ENCODE measurements around the gene SERPINB1. TPM values are rescaled to one million over a fixed set of nuclear protein-coding genes. Genes with fewer than 3 reads are reported as not detected.
A peak's percentile ranks its signal among the peaks of the same experiment; 100 is the strongest.
"Not testable (repeated sequence)": the region's sequence is repeated elsewhere in the genome, so short reads cannot be mapped to it uniquely, and the experiment has no call there.

SERPINB1 gene
- total and polyA plus RNA-seq, 9 of the 15 experiments (the other 6 are each of a cell fraction or from before 2014, with no cell fraction given), result 33.9 to 108 (median 63.8) TPM

DNA sequence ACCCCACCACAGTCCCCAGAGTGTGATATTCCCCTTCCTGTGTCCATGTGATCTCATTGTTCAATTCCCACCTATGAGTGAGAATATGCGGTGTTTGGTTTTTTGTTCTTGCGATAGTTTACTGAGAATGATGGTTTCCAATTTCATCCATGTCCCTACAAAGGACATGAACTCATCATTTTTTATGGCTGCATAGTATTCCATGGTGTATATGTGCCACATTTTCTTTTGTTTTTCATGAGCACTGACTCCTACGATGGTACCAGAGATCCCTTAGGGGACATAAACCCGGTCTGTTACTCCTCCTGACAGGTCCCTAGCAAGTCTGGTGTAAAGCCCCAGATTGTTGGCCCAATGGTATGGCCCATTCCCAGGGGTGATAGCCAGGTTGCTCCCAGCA is 40.0 kb downstream of the SERPINB1 start:
- intact Hi-C loops (cut with micrococcal nuclease); H3K27me3 ChIP-seq (ENCODE audit: control insufficient read depth in 2 of 2, insufficient read depth in 2 of 2, low read length in 2 of 2); ATAC-seq; in situ Hi-C loops (cut with MboI); FAIRE-seq; DNase-seq (ENCODE audit: extremely low read depth in 1 of 4, low spot score in 3 of 4); H3K36me3 ChIP-seq (ENCODE audit: control insufficient read depth, insufficient read depth, low read length); H3K4me2 ChIP-seq (ENCODE audit: insufficient read depth, low read length); H2AFZ ChIP-seq (ENCODE audit: low read depth, low read length); CTCF ChIA-PET (ENCODE audit: low intra/inter-chr PET ratio); H3K79me2 ChIP-seq (ENCODE audit: control insufficient read depth, insufficient read depth, low read length); H3K9ac ChIP-seq (ENCODE audit: insufficient read depth in 1 of 2, low read depth in 2 of 2, low read length in 2 of 2); H3K4me3 ChIP-seq; H4K20me1 ChIP-seq (replicated peaks; ENCODE audit: control insufficient read depth, insufficient read depth, low read length); H3K9me3 ChIP-seq (replicated peaks; ENCODE audit: control insufficient read depth, insufficient read depth, low read depth, low read length); H3K27ac ChIP-seq (ENCODE audit: extremely low read depth, low read depth, low read length); BruUV-seq (replicated peaks); H3K9me1 ChIP-seq (ENCODE audit: control insufficient read depth, insufficient read depth, low read length): not testable (repeated sequence)
- 20% methylated on average over 2 of the region's 4 CpGs for WGBS (ENCODE audit: insufficient coverage, low coverage, missing lambda C conversion rate)
- H3K4me1 ChIP-seq (replicated peaks in 1 of 2; ENCODE audit: control insufficient read depth in 2 of 2, insufficient read depth in 2 of 2, low read length in 2 of 2), result peaks cover 16 to 17% of the 10 kb centered on the region in 2 experiments
- POLR2A ChIA-PET, result interaction anchor here (0.7 kb wide), 1 partner anchor 41 kb away, joined by 3 read pairs; no protein-coding TSS in a partner anchor
- TF ChIP-seq BCOR (IDR thresholded peaks at IDR 0.05) (peak; percentile 84), SMARCA5 (IDR thresholded peaks at IDR 0.05) (peak; percentile 50; the same call in 1 of the 2 replicates), KDM1A (IDR thresholded peaks at IDR 0.05) (peak in 1 of 2 experiments; percentile 43; a peak in 1 of 4 replicates), ZNF146 (CRISPR knock-in tag; IDR thresholded peaks at IDR 0.05; ENCODE audit: unreplicated experiment) (peak; percentile 38)
- TF ChIP-seq, protein P1, sequence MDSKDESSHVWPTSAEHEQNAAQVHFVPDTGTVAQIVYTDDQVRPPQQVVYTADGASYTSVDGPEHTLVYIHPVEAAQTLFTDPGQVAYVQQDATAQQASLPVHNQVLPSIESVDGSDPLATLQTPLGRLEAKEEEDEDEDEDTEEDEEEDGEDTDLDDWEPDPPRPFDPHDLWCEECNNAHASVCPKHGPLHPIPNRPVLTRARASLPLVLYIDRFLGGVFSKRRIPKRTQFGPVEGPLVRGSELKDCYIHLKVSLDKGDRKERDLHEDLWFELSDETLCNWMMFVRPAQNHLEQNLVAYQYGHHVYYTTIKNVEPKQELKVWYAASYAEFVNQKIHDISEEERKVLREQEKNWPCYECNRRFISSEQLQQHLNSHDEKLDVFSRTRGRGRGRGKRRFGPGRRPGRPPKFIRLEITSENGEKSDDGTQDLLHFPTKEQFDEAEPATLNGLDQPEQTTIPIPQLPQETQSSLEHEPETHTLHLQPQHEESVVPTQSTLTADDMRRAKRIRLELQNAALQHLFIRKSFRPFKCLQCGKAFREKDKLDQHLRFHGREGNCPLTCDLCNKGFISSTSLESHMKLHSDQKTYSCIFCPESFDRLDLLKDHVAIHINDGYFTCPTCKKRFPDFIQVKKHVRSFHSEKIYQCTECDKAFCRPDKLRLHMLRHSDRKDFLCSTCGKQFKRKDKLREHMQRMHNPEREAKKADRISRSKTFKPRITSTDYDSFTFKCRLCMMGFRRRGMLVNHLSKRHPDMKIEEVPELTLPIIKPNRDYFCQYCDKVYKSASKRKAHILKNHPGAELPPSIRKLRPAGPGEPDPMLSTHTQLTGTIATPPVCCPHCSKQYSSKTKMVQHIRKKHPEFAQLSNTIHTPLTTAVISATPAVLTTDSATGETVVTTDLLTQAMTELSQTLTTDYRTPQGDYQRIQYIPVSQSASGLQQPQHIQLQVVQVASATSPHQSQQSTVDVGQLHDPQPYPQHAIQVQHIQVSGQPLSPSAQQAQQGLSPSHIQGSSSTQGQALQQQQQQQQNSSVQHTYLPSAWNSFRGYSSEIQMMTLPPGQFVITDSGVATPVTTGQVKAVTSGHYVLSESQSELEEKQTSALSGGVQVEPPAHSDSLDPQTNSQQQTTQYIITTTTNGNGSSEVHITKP (IDR thresholded peaks at IDR 0.05; ENCODE audit: partially characterized antibody), result peak; percentile 54
